ENCODE measurements around the gene GAB3.

GAB3 gene

GRCh38 chrX:154751669-154752271 lies 893 bp upstream of the GAB3 start:
- DNase-seq (ENCODE audit: low spot score) = no peak

DNA sequence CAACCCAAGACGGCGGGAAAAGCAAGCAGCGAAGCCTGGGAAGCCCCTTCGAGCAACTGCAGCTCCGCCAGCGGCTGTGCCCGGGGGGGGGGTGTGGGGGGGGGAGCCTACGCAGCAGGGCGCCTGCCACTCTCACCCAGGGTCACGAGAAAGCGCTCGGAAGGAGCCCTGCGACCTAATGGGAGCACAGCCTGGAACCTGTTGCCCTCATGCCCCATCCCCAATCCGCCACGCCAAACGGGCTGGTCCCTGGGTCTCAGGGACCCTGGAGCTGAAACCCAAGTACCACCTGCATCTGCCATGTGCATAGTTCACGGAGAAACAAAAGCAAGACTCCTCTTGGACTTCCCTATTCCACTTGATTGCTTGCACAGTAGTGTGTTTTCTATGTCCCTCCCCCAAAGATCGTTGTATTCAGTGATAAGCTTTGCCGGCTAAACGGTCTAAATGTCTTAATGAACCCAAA lies 359 bp upstream of the GAB3 start:
- no peak for DNase-seq (ENCODE audit: low spot score)

DNA sequence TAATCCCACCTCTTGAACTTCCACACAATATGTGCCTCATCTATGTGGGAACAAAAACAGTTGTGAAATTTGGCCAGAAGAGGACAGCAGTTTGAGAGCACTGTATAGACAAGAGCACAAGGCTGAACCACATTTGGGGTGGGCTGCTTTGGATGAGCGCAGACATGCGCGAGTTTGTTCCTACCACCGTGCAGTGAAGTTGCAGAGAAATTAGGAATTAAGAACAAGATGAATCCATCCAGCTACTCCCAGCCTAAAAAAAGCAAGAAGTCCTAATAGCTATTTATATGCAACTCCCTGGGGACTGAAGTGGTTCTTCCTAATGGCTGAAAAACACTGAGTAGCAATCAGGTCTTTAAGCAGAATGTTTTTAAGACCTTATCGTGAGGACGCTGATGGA lies 1.0 kb downstream of the GAB3 start:
- no peak for DNase-seq (ENCODE audit: low spot score)

- peak; percentile 40 for DNase-seq (ENCODE audit: low spot score)
Measured at GRCh38 chrX:154748712-154749339, 2.1 kb downstream of the GAB3 start.

DNA sequence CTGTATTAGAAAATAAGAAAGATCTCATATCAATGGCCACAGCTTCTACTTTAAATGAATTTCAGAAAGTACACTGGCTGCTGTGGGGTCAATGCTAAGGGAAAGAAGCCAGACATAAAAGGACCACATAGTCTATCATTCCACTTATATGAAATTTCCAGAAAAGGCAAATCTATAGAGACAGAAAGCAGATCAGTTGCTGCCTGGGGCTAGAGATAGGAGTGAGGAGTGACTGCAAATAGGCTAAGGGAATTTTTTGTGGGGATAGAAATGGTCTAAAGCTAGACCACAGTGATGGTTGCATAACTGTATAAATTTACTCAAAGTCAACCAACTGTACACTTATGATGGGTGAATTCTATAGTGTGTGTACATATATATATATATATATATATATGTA lies 8.3 kb downstream of the GAB3 start:
- DNase-seq (ENCODE audit: low spot score) = no peak

- DNase-seq (ENCODE audit: low spot score) = no peak
Measured at GRCh38 chrX:154739952-154740465, 10.9 kb downstream of the GAB3 start.

GRCh38 chrX:154738011-154738738 lies 12.7 kb downstream of the GAB3 start:
- DNase-seq (ENCODE audit: low spot score) = no peak

DNA sequence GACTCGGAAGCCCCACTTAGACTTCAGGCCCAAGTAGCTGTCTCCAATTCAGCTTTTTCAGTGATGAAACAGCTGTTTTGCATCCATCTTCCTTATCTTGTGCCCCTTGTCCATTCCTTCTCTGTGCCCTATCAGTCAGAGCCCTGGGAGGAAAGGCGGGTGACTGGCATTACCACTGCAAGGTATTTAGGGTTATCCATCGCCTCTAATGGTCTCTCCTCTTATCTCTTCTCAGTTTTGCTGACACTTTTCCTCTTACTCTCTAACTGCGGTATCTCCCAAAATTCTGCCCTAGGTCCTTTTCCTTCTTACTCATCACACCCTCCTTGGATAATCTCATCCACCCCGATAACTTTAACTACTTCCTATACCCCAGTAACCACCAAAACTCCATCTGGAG lies 13.7 kb downstream of the GAB3 start:
- no peak for DNase-seq (ENCODE audit: low spot score)

GRCh38 chrX:154735695-154736393 lies 15.0 kb downstream of the GAB3 start:
- DNase-seq (ENCODE audit: low spot score) = no peak

DNA sequence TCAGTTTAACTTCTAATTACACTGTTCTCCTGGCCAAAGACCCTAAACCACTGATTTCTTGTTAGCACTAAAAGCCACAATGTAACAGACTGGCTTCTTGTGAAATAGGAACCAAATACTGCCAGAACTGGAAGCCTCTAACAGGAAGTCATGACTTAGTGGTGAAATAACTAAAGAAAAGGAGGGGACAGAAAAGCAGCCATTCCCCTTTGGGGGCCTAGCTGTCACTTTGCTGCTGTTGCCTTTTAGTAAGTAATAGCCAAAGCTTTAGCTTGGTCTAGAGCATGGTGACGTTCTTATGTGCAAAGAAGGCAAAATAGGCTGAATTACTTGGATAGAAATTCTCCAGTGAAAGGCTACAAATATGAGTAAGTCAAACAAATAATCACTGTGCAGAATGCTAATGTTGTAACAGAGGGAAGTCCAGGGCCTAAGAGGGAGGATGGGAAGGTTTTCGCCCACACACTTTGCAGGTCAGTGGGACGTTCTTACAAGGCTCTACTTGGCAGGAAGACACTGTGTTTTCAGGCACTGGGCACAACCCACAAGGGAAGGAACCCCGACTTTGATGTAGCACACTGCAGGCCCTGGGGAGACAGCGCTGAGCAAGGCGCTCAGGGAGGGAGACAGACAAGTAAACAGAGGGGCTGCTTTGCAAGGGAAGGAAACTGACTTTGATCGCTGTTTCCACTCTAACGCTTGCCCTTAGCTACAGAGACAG lies 16.7 kb downstream of the GAB3 start:
- no peak for DNase-seq (ENCODE audit: low spot score)

DNA sequence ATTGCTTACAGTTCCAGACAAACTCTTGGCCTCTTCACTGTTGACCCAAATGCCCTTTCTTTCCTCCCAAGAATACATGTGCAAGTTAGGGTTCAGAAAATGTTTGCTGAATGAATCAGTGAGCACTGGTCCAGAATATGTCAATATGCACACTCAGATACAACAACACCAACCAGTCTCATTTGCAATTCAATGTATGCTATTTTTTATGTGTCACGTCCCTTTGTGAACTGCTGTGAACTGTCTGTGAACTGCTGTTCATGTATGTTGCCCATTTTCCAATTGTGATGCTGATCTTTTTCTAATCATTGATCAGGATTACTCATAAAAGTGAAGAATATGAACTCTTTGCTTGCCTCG lies 17.8 kb downstream of the GAB3 start:
- DNase-seq (ENCODE audit: low spot score) = no peak

GRCh38 chrX:154732421-154733065 lies 18.3 kb downstream of the GAB3 start:
- no peak for DNase-seq (ENCODE audit: low spot score)

DNA sequence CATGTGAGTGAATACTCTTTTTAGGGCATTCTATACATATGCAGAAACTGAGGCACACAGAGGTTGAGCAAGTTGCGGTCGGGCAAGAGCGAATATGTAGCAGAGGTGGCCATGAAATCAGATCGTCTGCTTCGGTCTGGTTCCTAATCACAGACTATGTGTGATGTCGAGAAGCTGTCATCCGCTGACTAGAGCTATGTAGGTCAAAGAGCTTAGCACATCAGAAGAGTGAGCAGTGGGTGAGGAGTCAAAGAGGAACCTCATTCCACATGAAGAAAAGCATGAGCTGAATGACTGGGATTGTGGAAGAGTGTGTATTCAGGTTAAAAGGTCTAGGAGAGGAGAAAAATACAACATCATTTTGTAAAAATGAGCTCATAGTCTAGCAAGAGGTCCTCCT lies 19.0 kb downstream of the GAB3 start:
- no peak for DNase-seq (ENCODE audit: low spot score)

DNA sequence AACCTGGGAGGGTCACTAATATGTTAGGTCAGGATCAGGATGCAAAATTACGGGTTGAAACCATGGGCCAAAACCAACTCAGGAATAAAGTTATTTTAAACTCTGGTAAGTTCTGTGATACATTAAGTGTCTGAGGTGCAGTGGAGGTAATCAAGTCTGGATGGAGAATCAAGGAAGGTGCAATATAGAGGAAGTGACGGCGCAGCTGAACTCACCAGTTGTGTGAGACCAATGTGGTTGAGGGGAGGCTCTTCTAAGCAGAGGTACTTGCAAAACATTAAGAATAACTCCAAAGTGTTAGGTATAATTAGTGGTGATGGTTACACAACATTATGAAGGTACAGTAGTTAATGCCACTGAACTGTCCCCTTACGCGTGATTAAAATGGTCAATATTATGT lies 19.7 kb downstream of the GAB3 start:
- no peak for DNase-seq (ENCODE audit: low spot score)

DNA sequence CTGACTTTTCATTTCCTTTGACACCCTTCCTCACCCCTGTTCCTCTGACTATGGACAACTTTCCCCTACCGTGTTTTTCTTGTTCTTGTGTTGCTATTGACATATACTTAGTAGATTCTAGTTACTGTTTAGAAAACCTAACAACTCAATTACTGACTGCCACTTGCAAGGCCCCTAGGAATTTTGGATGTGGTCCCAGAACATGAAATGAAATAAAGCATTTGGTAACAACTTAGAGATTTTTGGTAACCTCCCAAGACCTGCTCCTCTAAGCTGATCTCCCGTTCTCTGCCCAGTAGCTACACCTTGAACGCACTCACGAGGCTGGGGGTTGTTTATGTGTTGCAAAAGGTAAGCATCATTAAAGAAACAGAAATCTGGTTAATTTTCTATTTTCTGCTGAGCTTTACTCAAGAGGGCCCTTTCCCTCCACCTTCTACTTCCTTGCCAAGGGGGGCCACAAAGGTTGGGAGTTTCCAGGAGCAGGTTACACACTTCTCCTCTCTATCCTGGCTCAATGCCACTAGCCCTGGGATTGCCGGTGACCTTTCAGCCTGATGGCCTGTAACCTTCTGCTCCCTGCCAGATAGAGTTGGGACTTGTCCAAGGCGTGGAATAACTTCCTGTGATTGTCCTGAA lies 20.5 kb downstream of the GAB3 start:
- DNase-seq (ENCODE audit: low spot score) = no peak

DNA sequence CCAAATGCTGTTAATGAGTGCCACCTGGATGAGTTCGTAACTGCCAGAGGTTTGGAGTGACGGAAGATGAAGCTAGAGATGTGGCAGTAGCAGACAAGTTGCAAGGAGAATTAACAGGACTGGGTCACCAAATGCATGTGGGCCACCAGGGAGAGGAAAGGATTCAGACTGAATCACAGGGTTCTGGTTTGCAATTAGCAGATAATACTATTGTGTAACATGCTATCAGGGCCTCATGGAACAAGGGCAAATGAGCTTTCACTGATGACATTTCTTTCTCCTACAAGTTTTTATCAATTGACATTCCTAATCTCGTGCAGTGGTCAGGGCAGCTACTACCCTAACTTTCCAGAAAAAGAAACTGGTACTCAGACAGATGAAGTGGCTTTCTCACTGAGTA lies 21.4 kb downstream of the GAB3 start:
- no peak for DNase-seq (ENCODE audit: low spot score)

- DNase-seq (ENCODE audit: low spot score) = no peak
Measured at GRCh38 chrX:154728431-154729190, 22.3 kb downstream of the GAB3 start.

- no peak for DNase-seq (ENCODE audit: low spot score)
Measured at GRCh38 chrX:154727871-154728270, 23.0 kb downstream of the GAB3 start.

DNA sequence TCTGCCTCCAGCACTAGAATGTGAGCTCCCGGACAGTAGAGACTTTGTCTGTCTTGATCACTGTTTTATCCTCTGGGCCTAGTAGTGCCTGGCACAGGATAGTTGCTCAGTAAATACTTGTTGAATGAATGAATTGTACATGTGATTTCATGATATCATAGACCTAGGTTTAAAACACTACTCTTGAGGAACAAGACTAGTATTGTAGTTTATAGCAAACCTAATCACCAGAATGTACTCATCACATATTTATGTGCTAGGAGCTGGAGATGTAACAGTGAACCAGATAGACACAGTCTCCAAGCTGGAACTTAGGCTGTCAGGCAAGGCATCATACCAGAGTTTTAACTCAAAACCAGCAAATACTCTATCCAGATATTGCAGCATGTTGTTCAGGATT lies 23.5 kb downstream of the GAB3 start:
- no peak for DNase-seq (ENCODE audit: low spot score)

All from HuH-7 (cell line).